Erythroblast (primary cell): ENCODE results near the gene CCNQ.

Source experiments
- GATA1 ChIP-seq: IDR thresholded peaks from 2 replicates; pipeline ENCODE4 v1.6.1; 2011; ENCODE audit warnings: low read depth, mild to moderate bottlenecking, control low read depth, low read length, moderate library complexity
- POLR2A ChIP-seq: IDR thresholded peaks from 2 replicates; pipeline ENCODE4 v1.6.1; 2011; ENCODE audit warnings: mild to moderate bottlenecking, low read length

- TF ChIP-seq POLR2A: no peak
- TF ChIP-seq GATA1: no peak
Observed at GRCh38 chrX:153588782-153589446, 10.0 kb downstream of the CCNQ start.
